IMR-90 (cell line): Measurements from ENCODE around the gene ISM1. TPM values are rescaled to one million over a fixed set of nuclear protein-coding genes. Genes with fewer than 3 reads are reported as not detected.

Experiments used
- ATAC-seq: fragments of 200-7000 bp; cut with Tn5 transposase; 2 replicates; pipeline ENCODE4 v1.9.1; 2020; ENCODE audit warnings: low read depth, mild to moderate bottlenecking, moderate library complexity
- BruUV-seq: library from RNA; stranded (reverse); fragments of 400-500 nt; replicated peaks from 2 replicates; lab custom pipeline; 2021; lab: Mats Ljungman, UMichigan
- CTCF ChIA-PET: fragments of 300-600 bp; formaldehyde crosslinking; extraction: SDS; loops from one replicate; lab custom pipeline; 2021; ENCODE audit warnings: antibody characterized with exemption; lab: Yijun Ruan, JAX
- POLR2A ChIA-PET: fragments of 300-600 bp; sonication (Branson Sonifier 250); formaldehyde crosslinking; loops from one replicate; lab custom pipeline; 2022; ENCODE audit warnings: antibody characterized with exemption; ENCODE audit not compliant: unreplicated experiment; lab: Charles Lee
- DNase-seq: peaks from one replicate; pipeline ENCODE4 v3.0.0; 2013
- H2AFZ ChIP-seq: replicated peaks from 2 replicates; pipeline ENCODE3; 2013; ENCODE audit warnings: low read length, mild to moderate bottlenecking; ENCODE audit not compliant: poor library complexity
- H2AK5ac ChIP-seq: 2 replicates; pipeline ENCODE4 v1.6.1; 2013; ENCODE audit warnings: low read depth, low read length, inconsistent platforms
- H2AK9ac ChIP-seq: replicated peaks from 2 replicates; pipeline ENCODE3; 2013; ENCODE audit warnings: mild to moderate bottlenecking, low read depth, low read length, moderate library complexity; ENCODE audit not compliant: poor library complexity
- H2BK120ac ChIP-seq: 2 replicates; pipeline ENCODE4 v1.6.1; 2013; ENCODE audit warnings: low read depth, low read length, inconsistent platforms
- H2BK15ac ChIP-seq: 3 replicates; pipeline ENCODE4 v1.6.1; 2013; ENCODE audit warnings: low read depth, low read length, inconsistent platforms
- H2BK20ac ChIP-seq: 2 replicates; pipeline ENCODE4 v1.6.1; 2013; ENCODE audit warnings: low read depth, mild to moderate bottlenecking, inconsistent platforms, low read length, moderate library complexity
- H2BK5ac ChIP-seq: 2 replicates; pipeline ENCODE4 v1.6.1; 2013; ENCODE audit warnings: mild to moderate bottlenecking, low read depth, low read length, inconsistent platforms; ENCODE audit not compliant: poor library complexity, severe bottlenecking
- H3K14ac ChIP-seq: replicated peaks from 2 replicates; pipeline ENCODE4 v1.6.1; 2013; ENCODE audit warnings: low read depth, low read length, inconsistent platforms
- H3K18ac ChIP-seq: 2 replicates; pipeline ENCODE4 v1.6.1; 2013; ENCODE audit warnings: low read depth, low read length, control low read depth
- H3K23ac ChIP-seq: 2 replicates; pipeline ENCODE4 v1.6.1; 2013; ENCODE audit warnings: low read depth, low read length, inconsistent platforms
- H3K27ac ChIP-seq: 2 replicates; pipeline ENCODE4 v1.5.1; 2013; ENCODE audit warnings: mild to moderate bottlenecking, control low read depth, low read length; ENCODE audit not compliant: insufficient read depth
- H3K27me3 ChIP-seq: 2 replicates; pipeline ENCODE4 v1.6.1; 2013; ENCODE audit warnings: low read length; ENCODE audit not compliant: control insufficient read depth, insufficient read depth
- H3K36me3 ChIP-seq: 2 replicates; pipeline ENCODE4 v1.6.1; 2013; ENCODE audit warnings: low read length, mixed read lengths; ENCODE audit not compliant: control insufficient read depth, insufficient read depth
- H3K4ac ChIP-seq: 2 replicates; pipeline ENCODE4 v1.6.1; 2013; ENCODE audit warnings: low read depth, low read length, inconsistent platforms
- H3K4me1 ChIP-seq: 2 replicates; pipeline ENCODE4 v1.6.1; 2013; ENCODE audit warnings: low read length, mixed read lengths; ENCODE audit not compliant: control insufficient read depth, insufficient read depth
- H3K4me2 ChIP-seq: 2 replicates; pipeline ENCODE4 v1.6.1; 2013; ENCODE audit warnings: low read depth, mild to moderate bottlenecking, control low read depth, low read length, moderate library complexity
- H3K4me3 ChIP-seq: 2 replicates; pipeline ENCODE4 v1.5.1; 2013; ENCODE audit warnings: low read depth, mild to moderate bottlenecking, control low read depth, low read length, moderate library complexity; ENCODE audit not compliant: insufficient read depth
- H3K56ac ChIP-seq: 2 replicates; pipeline ENCODE4 v1.6.1; 2013; ENCODE audit warnings: low read length, inconsistent platforms; ENCODE audit not compliant: insufficient read depth; ENCODE audit errors: extremely low read depth
- H3K79me1 ChIP-seq, 2 experiments: 2 replicates each; pipeline ENCODE4 v1.6.1; 2013; ENCODE audit warnings: low read length in 2 of 2, inconsistent platforms in 1 of 2, low read depth in 1 of 2
- H3K9ac ChIP-seq: 2 replicates; pipeline ENCODE4 v1.6.1; 2013; ENCODE audit warnings: low read depth, low read length, control low read depth
- H3K9me1 ChIP-seq: 2 replicates; pipeline ENCODE4 v1.6.1; 2013; ENCODE audit warnings: low read length, inconsistent platforms; ENCODE audit not compliant: insufficient read depth
- H3K9me3 ChIP-seq: 2 replicates; pipeline ENCODE4 v1.6.1; 2013; ENCODE audit warnings: low read length; ENCODE audit not compliant: control insufficient read depth, insufficient read depth
- H4K20me1 ChIP-seq: 2 replicates; pipeline ENCODE4 v1.6.1; 2013; ENCODE audit warnings: low read length, inconsistent platforms; ENCODE audit not compliant: insufficient read depth
- H4K5ac ChIP-seq: 2 replicates; pipeline ENCODE4 v1.6.1; 2013; ENCODE audit warnings: mild to moderate bottlenecking, low read depth, low read length, control low read depth
- H4K8ac ChIP-seq, 2 experiments: 2 replicates each; pipeline ENCODE4 v1.6.1; 2013; ENCODE audit warnings: low read depth in 2 of 2, low read length in 2 of 2, control low read depth in 1 of 2, inconsistent platforms in 1 of 2
- H4K91ac ChIP-seq: 2 replicates; pipeline ENCODE4 v1.6.1; 2013; ENCODE audit warnings: low read depth, low read length, inconsistent platforms; ENCODE audit not compliant: insufficient read depth
- CHD1 ChIP-seq: IDR thresholded peaks from 2 replicates; pipeline ENCODE4 v1.6.1; 2012; ENCODE audit warnings: low read depth, low read length, improper control_type of control experiment
- FOS ChIP-seq: fragments of 150-350 bp; IDR thresholded peaks from 2 replicates; pipeline ENCODE4 v1.6.1; 2016; ENCODE audit warnings: low read depth, low read length
- MAFK ChIP-seq: IDR thresholded peaks from 2 replicates; pipeline ENCODE4 v1.6.1; 2012; ENCODE audit warnings: low read depth, low read length, improper control_type of control experiment
- POLR2A ChIP-seq: IDR thresholded peaks from 2 replicates; pipeline ENCODE4 v1.6.1; 2012; ENCODE audit warnings: mild to moderate bottlenecking, low read depth, low read length
- RAD21 ChIP-seq: IDR thresholded peaks from 2 replicates; pipeline ENCODE4 v1.6.1; 2012; ENCODE audit warnings: low read length, improper control_type of control experiment
- RCOR1 ChIP-seq: IDR thresholded peaks from 2 replicates; pipeline ENCODE4 v1.6.1; 2012; ENCODE audit warnings: mild to moderate bottlenecking, low read length, improper control_type of control experiment; ENCODE audit not compliant: insufficient replicate concordance
- RFX5 ChIP-seq: IDR thresholded peaks from 2 replicates; pipeline ENCODE4 v1.8.0; 2012; ENCODE audit warnings: low read depth, mild to moderate bottlenecking, low read length, moderate library complexity
- SMC3 ChIP-seq: fragments of 150-350 bp; IDR thresholded peaks from 2 replicates; pipeline ENCODE4 v1.6.1; 2016; ENCODE audit warnings: low read depth, mild to moderate bottlenecking, antibody characterized with exemption, low read length, moderate library complexity
- WGBS, 2 experiments: methylation state at CpG; one replicate each; pipeline versions ENCODE4 v1.1.5 to v1.1.7; 2013; ENCODE audit warnings: missing lambda C conversion rate in 2 of 2; ENCODE audit not compliant: insufficient read length in 1 of 2; ENCODE audit errors: extremely low coverage in 2 of 2; 5-methylcytosine and 5-hydroxymethylcytosine counted together
- dilution Hi-C: fragments of 300-500 bp; cut with HindIII; formaldehyde crosslinking; loops from one replicate; pipeline ENCODE4 v1.14.3; 2018; ENCODE audit warnings: low sequenced_read_pairs; ENCODE audit not compliant: unreplicated experiment
- in situ Hi-C: fragments of 300-500 bp; cut with MboI; formaldehyde crosslinking; loops from 3 replicates; pipeline ENCODE4 v1.14.3; 2019; ENCODE audit warnings: low sequenced_read_pairs, inconsistent platforms, mixed read lengths
- intact Hi-C: fragments of 100-400 bp; cut with micrococcal nuclease; formaldehyde crosslinking; loops from 2 replicates; pipeline ENCODE4 v1.10.0; 2022
- polyA plus RNA-seq, 3 experiments: library from polyadenylated mRNA; depleted of rRNA; stranded (reverse); fragments of >200 nt; gene quantifications; 2 replicates each; pipeline ENCODE4 v1.2.3, GENCODE V29; 2012; ENCODE audit warnings: low replicate concordance in 1 of 3
- total RNA-seq: library from RNA; depleted of rRNA; stranded (reverse); fragments of >200 nt; gene quantifications from 2 replicates; pipeline ENCODE4 v1.2.3, GENCODE V29; 2012
- TF ChIP-seq, protein P1 (sequence below): fragments of 150-350 bp; IDR thresholded peaks from 2 replicates; pipeline ENCODE4 v1.6.1; 2016; ENCODE audit warnings: low read depth, mild to moderate bottlenecking, low read length, moderate library complexity, borderline replicate concordance
- TF ChIP-seq, protein P2 (sequence below): fragments of 150-350 bp; IDR thresholded peaks from 2 replicates; pipeline ENCODE4 v1.6.1; 2017; ENCODE audit warnings: mild to moderate bottlenecking, antibody characterized with exemption, low read length, low read depth

ISM1 gene
- total and polyA plus RNA-seq, 2 of the 4 experiments (the other 2 are of a cell fraction), result not detected

DNA sequence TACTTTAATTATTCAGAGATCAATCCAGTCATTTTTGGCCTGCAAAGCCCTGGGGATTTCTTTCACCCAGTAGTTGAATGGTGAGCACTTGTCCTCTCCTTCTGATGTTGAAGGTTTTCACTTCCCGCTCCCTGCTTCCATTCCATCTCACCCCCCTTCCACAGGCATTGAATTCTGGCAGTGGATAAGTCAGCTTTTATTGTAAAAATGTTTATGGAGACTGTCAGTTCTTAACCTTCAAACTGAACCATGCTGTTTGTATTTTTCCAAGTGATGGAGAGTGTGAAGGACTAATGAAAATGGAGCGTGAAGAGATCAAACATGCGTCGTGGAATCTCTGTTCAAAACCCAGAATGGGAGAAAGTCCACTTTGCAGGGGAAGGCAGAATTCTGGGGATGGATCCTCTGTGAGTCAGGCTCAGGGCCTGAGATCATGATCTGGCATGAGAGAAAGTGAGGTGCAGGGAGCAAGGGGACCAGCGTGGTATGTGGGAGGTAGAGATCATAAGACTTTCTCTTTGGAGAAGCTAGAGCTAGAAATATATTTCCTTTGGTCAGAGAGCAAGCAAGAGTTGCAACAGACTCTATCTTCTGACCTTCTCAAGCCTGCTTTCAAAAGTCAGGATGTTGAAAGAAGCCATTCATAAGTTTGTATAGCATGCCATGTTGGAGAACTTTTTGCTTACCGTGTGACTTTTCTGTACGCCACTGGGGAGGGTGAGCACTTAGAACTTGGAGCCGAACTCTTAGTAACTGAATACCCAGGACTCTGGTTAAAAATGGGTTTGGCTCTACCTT lies 30.2 kb downstream of the ISM1 start:
- Histone ChIP-seq H4K8ac (no peak overlapping the region), H3K79me1 (no peaks in the 10 kb centered on the region), H3K4me1 (no peaks in the 10 kb centered on the region), H2BK15ac (no peak overlapping the region), H2BK5ac (no peak overlapping the region), H3K36me3 (no peaks in the 10 kb centered on the region), H2BK20ac (no peak overlapping the region), H4K5ac (no peak overlapping the region), H3K9me3 (no peaks in the 10 kb centered on the region), H3K27me3 (no peaks in the 10 kb centered on the region), H3K27ac (no peak overlapping the region), H3K56ac (no peak overlapping the region), H2AFZ (no peak overlapping the region), H2BK120ac (no peak overlapping the region), H3K9me1 (no peaks in the 10 kb centered on the region), H4K20me1 (no peaks in the 10 kb centered on the region), H3K23ac (no peak overlapping the region), H4K91ac (no peak overlapping the region), H2AK9ac (no peak overlapping the region), H3K4me2 (no peak overlapping the region), H3K4ac (no peak overlapping the region), H3K18ac (no peak overlapping the region), H3K14ac (no peak overlapping the region), H3K9ac (no peak overlapping the region), H3K4me3 (no peak overlapping the region), H2AK5ac (no peak overlapping the region)
- dilution Hi-C loops, result no loop called here
- ChIA-PET POLR2A (no interaction called here), CTCF (interaction anchor here (1.2 kb wide), 1 partner anchor 11 kb away, joined by 6 read pairs; no protein-coding TSS in a partner anchor)
- DNase-seq (no peak), ATAC-seq (no peak)
- BruUV-seq, result no TSS peak
- TF ChIP-seq, protein P1, sequence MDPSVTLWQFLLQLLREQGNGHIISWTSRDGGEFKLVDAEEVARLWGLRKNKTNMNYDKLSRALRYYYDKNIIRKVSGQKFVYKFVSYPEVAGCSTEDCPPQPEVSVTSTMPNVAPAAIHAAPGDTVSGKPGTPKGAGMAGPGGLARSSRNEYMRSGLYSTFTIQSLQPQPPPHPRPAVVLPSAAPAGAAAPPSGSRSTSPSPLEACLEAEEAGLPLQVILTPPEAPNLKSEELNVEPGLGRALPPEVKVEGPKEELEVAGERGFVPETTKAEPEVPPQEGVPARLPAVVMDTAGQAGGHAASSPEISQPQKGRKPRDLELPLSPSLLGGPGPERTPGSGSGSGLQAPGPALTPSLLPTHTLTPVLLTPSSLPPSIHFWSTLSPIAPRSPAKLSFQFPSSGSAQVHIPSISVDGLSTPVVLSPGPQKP, result no peak
- no peak for TF ChIP-seq MAFK
- no peak for TF ChIP-seq RFX5
- TF ChIP-seq RAD21, result no peak
- TF ChIP-seq, protein P2, sequence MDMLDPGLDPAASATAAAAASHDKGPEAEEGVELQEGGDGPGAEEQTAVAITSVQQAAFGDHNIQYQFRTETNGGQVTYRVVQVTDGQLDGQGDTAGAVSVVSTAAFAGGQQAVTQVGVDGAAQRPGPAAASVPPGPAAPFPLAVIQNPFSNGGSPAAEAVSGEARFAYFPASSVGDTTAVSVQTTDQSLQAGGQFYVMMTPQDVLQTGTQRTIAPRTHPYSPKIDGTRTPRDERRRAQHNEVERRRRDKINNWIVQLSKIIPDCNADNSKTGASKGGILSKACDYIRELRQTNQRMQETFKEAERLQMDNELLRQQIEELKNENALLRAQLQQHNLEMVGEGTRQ, result no peak
- TF ChIP-seq FOS, result no peak
- no peak for TF ChIP-seq RCOR1
- TF ChIP-seq SMC3, result no peak
- no peak for TF ChIP-seq POLR2A
- TF ChIP-seq CHD1, result no peak
- in situ Hi-C loops, result no loop called here
- intact Hi-C loops, result no loop called here
- WGBS, 2 experiments, result 20% methylated on average over 2 of the region's 8 CpGs; no CpG with 5 or more reads in 1 of the 2 experiments
